Anterior cingulate cortex (tissue), 58 donors: ENCODE measurements around the gene ANKS1A.

Experiments
- DNase-seq, 58 donors: peaks; one replicate each; lab custom pipeline; 2025; lab: John Stamatoyannopoulos, UW

ANKS1A gene

DNA sequence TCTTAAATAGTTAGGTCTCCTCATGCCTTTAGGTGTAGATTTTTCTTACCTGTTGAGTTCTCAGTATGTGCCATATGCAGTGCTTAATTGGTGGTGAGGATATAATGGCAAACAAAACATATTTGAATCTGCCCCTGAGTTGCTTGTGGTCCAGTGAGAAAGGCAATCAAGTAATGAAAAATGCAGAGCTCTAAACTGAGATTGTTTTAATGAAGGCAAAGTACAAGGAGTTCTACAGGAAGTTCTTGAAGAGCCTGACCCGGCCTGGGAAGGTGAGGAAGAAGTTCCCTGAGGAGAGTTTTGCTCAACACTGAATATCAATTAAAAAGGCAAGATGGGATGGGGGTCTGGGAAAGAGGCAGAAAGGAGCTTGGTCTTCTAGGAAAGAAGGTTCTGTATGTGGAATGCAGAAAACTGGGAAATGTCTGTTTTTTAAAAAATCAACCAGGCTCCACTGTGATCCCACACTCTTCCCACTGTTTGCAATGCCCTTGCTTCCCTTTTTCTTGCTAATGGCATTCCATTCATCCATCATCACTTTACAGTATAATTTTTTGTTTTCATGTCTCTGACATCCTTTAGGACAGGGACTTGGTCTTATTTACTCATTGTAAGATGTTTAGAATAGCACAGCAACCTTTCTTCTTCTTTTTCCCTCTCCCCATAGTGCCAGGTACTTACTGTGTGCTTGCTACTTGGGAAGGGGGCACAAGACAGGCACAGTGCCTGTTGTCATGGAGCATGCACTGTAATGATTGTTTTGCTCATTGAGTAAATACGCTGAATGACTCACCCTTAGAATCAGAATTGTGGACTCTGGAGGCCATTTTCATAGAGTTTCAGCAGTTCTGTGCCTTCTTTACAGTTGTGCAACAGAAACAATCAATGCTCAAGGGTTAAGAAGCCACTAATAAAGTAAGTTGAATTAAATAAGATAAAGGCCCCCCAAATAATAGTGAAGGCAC is 64.3 kb downstream of the ANKS1A start:
- DNase-seq: no peak

DNA sequence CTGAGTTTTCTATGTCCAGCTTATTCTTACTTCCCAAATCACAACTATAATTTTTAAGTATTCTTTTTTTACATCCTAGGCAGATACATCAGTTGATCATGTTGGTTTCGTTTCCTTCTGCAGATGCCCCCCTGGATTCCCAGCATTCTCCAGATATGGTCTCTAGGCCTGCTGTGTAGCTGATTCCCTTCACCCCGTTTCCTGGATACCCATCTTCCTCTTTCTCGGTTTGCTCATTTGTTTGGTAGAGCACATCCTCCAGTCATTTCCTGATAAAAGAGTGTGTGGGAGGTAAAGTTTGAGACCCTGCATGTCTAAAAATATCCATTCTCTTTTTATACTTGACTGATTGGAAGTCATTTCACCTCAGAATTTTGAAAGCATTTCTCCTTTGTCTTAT is 66.4 kb downstream of the ANKS1A start:
- DNase-seq: peak in 3 of 58 donors; percentile 1 to 28 (median 20)

DNA sequence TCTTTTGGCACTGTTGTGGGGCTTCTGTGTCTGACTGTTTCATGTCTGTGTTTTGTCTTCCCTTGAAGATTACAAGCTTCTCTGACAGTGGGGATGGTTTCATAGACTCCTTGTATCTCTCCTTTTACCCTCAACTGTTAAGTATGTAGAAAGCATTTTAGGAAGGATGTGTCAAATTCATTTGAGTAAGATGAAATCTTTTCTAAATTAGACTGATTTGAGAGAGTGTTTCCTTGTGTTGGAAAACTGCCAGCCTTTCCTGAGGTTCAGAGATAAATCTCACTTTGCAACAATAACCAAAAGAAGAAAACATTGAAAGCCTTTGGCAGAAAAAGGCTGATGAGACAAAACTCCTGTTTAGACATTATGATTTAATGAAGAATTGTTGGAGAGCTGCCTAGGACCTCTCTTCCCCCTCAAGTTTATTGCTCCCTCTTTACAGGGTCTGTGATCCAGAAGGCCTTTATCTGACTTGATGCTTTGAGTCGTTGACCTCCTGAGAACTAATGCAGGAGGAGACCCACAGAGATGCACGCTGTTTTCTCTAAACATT is 68.3 kb downstream of the ANKS1A start:
- DNase-seq: no peak

DNA sequence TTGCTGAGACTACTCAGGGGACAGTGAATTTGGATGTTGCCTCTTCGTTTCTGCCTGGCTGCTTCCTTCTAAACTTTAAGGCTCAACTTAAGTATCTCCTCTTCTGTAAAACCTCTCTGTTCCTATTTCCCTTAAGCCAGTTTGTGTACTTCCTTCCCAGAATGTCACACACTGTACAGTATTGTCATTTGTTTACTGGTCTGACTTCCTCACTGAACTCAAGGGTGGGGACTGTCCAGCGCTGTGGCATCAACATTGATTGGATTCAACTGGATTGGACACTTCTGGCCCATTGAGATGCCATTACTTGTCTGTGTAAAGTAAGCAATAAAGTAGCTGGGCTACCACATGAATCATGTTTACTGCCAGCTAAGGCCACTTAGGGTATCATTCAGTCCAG is 69.7 kb downstream of the ANKS1A start:
- no peak for DNase-seq

DNA sequence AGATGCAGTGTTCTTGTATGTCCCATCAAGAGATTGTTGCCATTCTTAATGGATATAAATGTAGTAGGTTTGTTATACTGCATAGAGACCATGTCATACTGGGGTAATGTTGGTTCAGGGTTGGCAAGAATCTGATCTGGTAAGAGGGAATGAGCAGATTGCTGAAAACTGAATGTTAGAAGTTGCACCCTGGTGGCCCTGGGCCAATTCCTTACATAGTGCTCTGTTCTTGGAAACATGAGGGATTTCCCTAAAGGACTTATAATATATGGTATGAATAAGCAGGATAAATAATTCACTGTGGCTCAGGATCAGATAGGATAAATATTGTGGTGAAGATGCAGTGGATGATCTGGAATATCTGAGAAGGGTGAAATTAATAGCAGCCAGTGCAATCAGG is 70.2 kb downstream of the ANKS1A start:
- no peak for DNase-seq

DNA sequence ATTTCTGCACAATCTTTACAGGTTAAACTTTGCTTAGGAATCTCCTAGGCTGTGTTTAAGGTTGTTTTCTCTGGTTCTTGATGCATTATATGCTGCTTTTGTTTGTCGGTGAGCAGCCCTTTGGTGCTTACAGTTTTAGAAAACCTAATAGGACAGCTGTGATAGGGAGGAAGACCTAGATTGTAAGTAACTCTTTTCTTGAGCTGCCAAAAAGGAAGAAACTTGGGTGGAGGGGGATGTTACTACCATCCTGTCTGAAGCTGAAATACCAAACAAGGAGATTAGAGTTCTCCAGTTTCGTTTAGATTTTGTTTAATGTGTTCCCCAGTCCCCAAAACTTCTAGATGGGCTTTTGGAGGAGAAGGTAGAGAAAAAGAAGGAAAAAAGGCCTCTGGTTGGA is 72.0 kb downstream of the ANKS1A start:
- DNase-seq: no peak

DNA sequence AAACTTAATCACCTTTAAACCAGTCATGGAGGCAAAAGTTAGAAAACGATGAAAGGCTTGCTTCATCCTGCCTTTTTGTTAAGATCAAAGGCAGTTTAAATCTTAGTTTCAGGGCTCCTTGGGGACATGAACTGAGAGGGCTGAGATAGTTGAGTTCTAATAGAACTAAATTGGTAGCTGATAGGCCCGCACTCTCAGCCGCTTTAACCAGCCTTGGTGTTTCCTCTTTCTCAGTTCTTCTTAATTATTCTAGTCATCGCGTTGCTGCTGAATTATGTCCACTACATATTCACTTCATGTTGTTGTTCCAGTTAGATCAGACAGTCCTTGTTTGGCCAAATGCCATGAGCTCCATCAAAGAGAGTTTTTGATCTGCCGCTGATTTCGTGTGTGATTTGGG is 72.5 kb downstream of the ANKS1A start:
- peak in 1 of 58 donors; percentile 8 for DNase-seq

DNA sequence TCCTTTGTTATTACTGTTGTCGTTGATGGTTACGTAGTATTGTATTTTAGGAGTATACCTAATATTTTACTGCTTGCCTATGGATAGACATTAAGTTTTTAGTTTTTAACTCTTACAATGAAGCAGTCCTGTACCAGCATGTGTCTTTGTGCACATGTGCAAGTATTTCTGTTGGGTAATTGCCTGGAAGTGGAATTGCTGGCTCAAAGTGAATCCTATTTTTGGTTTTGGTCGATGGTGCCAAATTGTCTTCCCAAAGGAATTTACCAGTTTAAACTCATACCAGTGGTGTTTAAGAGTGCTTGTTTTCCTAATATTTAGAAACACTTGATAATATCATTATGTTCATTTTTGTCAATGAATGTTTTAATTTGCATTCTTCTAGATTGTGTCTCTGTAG is 75.5 kb downstream of the ANKS1A start:
- DNase-seq: no peak

DNA sequence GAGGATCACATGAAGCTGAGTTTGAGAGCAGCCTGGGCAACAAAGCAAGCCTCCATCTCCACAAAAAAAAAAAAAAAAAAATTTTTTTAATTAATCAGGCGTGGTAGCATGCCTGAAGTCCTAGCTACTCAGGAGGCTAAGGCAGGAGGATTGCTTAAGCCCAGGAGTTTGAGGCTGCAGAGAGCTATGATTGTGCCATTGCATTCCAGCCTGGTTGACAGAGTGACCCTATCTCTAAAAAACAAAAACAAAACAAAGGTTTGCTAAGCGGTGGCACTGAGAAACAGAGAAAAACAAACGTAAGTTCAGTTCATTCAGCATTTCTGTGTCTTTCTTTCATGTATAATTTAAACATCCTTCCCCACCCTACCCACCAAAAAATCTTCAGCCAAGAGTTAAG is 78.4 kb downstream of the ANKS1A start:
- no peak for DNase-seq

DNA sequence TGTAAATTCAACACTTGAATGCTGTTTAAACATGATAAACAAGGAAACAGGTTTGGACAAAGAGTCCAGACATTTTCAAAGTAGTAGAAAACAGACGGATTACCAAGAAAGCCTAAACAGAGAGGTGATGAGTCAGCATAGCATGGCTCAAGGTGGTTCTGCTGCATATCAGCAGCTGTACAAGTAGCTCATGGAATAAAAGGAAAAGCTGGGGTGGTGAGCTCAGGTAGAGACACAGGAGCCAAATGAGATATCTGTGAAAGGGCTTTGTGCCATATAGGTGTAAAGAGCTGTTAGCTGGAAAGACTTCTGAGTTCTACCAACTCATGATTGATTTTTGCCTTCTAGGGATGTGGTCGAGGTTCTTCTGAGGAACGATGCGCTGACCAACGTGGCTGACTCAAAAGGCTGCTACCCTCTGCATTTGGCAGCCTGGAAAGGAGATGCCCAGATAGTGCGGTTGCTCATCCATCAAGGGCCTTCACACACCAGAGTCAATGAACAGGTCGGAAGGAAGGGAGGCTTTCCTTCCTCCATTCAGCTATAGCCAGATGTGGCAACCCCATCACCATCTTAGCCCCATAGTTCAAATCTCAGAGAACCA is 80.7 kb downstream of the ANKS1A start:
- no peak for DNase-seq

DNA sequence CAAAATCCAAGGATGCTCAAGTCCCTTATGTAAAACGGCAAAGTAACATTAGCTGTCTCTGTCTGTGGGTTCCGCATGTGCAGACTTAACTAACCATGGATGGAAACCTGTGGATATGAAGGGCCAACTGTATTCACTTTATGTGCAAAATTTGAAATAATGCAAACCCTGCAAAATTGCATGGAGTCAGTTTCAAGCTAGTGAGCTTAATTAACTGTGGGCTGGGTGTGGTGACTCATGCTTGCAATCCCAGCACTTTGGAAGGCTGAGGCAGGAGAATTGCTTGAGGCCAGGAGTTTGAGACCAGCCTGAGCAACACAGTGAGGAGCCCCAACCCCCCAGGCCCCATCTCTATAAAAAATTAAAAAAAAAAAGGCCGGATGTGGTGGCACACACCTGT is 81.4 kb downstream of the ANKS1A start:
- DNase-seq: no peak

DNA sequence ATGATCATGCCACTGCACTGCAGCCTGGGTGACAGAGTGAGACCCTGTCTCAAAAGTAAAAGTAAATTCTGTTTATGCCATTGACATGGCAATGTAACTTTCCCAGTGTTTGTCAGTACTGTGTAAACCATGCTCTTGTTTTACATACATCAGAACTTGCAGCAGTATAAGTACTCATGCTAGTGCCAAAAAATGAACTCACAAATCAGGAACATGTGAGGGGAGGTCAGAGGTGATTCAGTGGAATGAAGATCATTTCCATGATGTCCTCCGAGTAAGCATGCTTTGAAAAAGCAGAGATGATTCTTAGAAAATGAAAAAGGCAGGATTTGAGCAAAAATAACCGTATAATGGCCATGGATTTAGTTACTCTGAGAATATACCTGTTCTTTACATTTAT is 81.9 kb downstream of the ANKS1A start:
- DNase-seq: no peak

DNA sequence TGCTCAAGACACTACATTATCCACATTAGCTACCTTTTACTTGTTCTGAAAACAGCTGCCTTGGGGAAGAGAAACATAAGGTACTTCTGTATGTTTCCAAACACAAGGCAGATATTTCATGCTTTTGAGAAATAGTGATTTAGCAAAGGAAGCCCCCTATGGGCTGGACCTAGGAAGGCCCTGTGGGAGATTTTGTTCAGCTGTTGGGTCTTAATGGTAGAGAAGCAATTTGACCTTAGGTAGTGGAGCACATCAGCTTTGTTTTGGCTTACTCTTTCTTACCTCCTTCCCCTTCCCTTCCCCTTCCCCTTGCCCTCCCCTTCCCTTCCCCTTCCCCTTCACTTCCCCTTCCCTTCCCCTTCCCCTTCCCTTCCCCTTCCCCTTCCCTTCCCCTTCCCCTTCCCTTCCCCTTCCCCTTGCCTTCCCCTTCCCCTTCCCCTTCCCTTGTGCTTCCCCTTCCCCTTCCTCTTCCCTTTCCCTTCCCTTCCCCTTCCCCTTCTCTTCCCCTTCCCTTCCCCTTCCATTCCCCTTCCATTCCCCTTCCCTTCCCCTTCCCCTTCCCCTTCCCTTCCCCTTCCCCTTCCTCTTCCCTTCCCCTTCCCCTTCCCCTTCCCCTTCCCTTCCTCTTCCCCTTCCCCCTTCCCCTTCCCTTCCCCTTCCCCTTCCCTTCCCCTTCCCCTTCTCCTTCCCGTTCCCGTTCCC is 84.6 kb downstream of the ANKS1A start:
- no peak for DNase-seq

DNA sequence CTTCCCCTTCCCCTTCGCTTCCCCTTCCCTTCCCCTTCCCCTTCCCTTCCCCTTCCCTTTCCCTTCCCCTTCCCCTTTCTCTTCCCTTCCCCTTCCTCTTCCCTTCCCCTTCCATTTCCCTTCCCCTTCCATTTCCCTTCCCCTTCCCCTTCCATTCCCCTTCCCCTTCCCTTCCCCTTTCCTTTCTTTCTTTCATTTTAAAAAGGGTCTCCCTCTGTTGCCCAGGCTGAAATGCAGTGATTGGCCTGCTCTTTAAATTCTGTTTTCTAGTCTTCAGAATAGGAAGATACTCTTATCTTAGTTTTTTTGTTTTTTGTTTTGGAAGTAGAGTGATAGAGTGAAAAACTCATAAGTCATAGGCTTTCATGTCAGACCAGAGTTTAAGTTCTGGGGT is 85.2 kb downstream of the ANKS1A start:
- no peak for DNase-seq

DNA sequence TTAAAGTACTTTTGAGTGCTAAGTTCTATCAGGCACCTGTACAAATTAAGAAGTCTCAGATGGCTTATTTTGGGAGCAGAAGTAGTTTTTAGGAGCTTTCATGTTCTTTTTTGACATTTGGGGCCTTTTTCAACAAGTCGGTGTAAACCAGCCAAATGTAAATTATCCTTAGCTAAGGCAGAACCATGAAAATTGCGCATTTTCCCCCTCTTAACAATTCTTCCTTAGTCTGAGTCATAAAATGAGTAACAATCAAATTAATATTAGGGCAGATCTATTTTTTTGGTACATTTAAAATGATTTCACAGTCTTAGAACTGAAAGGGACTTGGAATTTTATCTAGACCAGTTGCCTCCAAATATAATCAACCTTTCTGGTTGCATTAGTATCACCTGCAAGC is 87.2 kb downstream of the ANKS1A start:
- no peak for DNase-seq

DNA sequence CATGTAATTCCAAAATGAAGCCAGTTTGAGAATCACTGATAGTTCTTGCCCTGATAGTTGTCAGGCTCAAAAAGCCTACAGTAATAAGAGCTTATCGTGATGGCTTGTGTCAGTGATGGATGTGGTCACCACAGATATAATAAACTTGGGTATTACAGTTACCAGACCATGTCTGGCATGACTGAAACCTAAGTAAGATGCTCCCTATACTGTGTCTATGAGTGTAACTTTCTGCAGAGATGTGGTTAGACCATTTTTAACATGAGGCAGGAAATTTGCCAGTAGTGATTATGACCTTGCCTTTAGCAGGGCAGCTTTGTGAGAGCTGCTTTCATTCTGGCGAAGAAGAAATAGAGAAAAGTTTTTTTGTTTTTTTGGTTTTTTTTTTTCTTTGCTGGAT is 90.2 kb downstream of the ANKS1A start:
- DNase-seq: no peak

DNA sequence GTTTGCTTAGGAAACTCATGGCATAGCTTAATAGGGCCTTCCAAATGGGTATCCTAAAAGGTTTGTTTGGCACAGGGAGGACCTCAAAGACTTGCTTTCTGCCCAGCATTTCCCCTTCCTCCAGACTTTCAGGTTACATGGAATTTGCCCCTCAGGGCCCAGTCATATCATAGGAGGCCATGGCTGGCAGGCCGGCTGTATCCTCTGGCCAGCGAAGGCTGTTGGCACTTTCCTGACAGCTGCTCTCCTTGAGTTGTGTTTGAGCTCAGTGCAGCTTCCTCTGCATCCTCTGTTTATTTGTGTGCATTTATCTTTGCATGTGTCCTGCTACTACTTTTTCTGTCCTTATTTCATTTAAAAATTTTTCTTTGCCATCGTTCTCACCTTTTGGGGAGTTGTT is 90.9 kb downstream of the ANKS1A start:
- no peak for DNase-seq

DNA sequence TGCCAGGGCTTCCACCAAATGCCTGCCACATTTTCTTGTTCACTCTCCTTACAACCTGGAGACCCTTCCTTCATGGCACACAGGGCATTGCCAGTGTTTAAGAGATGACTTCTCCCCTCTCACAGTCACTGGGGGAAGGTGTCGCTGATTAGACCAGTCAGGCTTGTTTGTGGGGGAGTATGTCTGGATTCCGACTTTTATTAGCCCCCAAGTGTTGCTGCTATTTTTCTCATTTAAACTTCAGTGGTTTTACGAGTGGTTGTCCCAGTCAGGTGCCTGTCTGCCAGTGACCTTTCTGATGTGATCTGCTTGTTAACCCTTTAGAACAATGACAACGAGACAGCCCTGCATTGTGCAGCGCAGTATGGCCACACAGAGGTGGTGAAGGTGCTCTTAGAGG is 92.3 kb downstream of the ANKS1A start:
- no peak for DNase-seq

DNA sequence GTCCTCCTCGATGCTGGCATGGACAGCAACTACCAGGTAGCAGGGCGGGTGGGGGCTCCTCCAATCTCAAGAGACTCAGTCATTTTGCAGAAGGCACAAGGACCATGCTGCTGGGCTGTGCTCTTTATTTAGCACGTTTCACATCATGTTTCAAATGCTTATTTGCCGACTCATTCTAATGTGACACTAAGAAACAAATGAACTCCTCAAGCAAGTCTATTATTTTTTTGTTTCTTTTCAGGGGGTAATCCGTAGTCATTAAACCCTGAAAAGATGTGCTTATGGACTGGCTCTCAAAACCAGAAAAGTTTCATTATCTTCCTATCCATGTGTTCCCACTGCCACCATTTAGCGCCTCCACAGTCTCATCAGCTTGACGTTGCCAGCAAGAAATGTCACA is 92.9 kb downstream of the ANKS1A start:
- DNase-seq: no peak

DNA sequence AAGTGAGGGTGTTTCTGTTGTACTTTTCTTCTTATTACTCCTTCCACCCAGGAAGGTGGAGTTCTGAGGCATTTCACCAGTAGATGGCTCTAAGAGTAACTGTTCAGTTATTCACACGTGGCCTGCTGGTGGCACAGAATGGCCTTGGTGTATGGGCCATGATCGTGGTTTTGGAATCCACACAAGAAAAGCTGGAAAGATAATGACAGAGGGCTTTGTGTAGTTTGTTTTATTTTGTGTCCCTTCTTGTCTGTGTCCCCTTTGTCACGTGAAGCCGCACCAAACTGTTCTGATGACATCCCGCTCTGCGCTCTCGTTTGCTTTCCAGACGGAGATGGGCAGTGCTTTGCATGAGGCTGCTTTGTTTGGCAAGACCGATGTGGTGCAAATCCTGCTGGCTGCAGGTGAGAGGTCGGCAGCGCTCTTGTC is 93.4 kb downstream of the ANKS1A start:
- peak in 33 of 58 donors; percentile 6 to 72 (median 40) for DNase-seq

DNA sequence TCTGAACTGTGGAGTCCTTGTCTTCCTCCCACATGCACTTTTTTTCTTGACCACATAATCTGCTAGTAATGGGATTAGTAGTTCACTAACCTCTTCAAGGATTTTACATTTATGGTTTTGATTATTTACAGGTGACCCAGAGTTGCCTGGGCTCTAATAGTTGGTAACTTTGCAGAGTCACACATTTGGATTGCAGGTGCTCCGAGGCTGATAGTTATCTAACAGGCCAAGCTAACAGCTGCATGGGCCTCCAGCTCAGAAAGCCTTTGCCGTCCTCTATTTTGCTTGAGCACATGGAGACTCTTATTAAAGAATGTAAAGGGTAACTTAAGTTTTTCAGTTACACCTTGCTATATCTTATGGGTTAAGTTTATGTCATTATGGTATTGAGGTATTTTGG is 95.4 kb downstream of the ANKS1A start:
- no peak for DNase-seq
